Right lobe of liver (tissue), 6 donors: ENCODE data around the gene PSG11. TPM values are rescaled to one million over a fixed set of nuclear protein-coding genes. Genes with fewer than 3 reads are reported as not detected.
"Not testable (repeated sequence)": the region's sequence is repeated elsewhere in the genome, so short reads cannot be mapped to it uniquely, and the experiment has no call there.

Experiments
- ATAC-seq, 4 donors: fragments of 200-7000 bp; cut with Tn5 transposase; one replicate each; pipeline ENCODE4 v1.9.1; 2020; ENCODE audit warnings: mild to moderate bottlenecking in 4 of 4, moderate library complexity in 4 of 4
- DNase-seq, 3 donors: peaks; one replicate each; pipeline ENCODE4 v3.0.0-alpha.2; 2020
- H3K27ac ChIP-seq, 3 donors: fragments of 200-600 bp; one replicate each; pipeline ENCODE4 v1.8.0; 2022
- H3K27me3 ChIP-seq, 2 donors: fragments of 200-600 bp; one replicate each; pipeline ENCODE4 v1.8.0; 2022
- H3K36me3 ChIP-seq, 4 donors: fragments of 200-600 bp; sonication (generic) in 1 of 4; one replicate each; pipeline versions ENCODE4 v1.5.1 to v1.8.0; 2017 to 2022; ENCODE audit warnings: control low read depth in 1 of 4
- H3K4me1 ChIP-seq, 4 donors: fragments of 200-600 bp; sonication (generic) in 1 of 4; one replicate each; pipeline versions ENCODE4 v1.5.1 to v1.8.0; 2017 to 2022; ENCODE audit warnings: control low read depth in 1 of 4
- H3K4me3 ChIP-seq, 3 donors: fragments of 200-600 bp; one replicate each; pipeline ENCODE4 v1.8.0; 2022
- H3K9me3 ChIP-seq, 4 donors: fragments of 200-600 bp; sonication (generic) in 1 of 4; one replicate each; pipeline versions ENCODE4 v1.5.1 to v1.8.0; 2017 to 2022; ENCODE audit warnings: control low read depth in 1 of 4
- POLR2A ChIP-seq: fragments of 450-650 bp; IDR thresholded peaks from one replicate; pipeline ENCODE4 v1.6.1; 2017; ENCODE audit warnings: antibody characterized with exemption, mild to moderate bottlenecking
- WGBS: methylation state at CpG from one replicate; pipeline ENCODE4 v1.1.6; 2018; ENCODE audit warnings: low coverage, low lambda C conversion rate; ENCODE audit not compliant: insufficient coverage; ENCODE audit errors: missing lambda C conversion rate; 5-methylcytosine and 5-hydroxymethylcytosine counted together
- intact Hi-C, 2 donors: fragments of 100-400 bp; cut with DNase I; formaldehyde crosslinking; loops; one replicate each; pipeline versions ENCODE4 v1.11.2 to v1.14.1; 2022
- total RNA-seq, 6 experiments: library from RNA; depleted of rRNA in 2 of 6; stranded (reverse); fragments of >200 nt in 2 of 6; fragmentation: NEBNext Ultra II Directional in 3 of 6; extraction: Animal tissue kit (Norgen Biotek cat#: 25700) in 3 of 6; gene quantifications; one replicate each; pipeline versions ENCODE4 v1.1.0 to v1.2.4, GENCODE V29; 2016 to 2023
- TF ChIP-seq, protein P1 (sequence below), 4 donors: fragments of 200-600 bp in 3 of 4; fragments of 450-650 bp in 1 of 4; IDR thresholded peaks; one replicate each; pipeline versions ENCODE4 v1.5.1 to v1.8.0; 2016 to 2022; ENCODE audit warnings: antibody characterized with exemption in 4 of 4, mild to moderate bottlenecking in 2 of 4
- donor health status: DM: no; HTN: yes; CAD: no.
- donor health status: DM: no; HTN: no; CAD: no.
- donor health status: DM: no; HTN: no; CAD: no.
- donor health status: DM: no; HTN: yes; CAD: no.
- donor health status: DM: no; HTN: yes; CAD: no.

PSG11 gene
- total RNA-seq, 6 experiments from 2014 or later = not detected

DNA sequence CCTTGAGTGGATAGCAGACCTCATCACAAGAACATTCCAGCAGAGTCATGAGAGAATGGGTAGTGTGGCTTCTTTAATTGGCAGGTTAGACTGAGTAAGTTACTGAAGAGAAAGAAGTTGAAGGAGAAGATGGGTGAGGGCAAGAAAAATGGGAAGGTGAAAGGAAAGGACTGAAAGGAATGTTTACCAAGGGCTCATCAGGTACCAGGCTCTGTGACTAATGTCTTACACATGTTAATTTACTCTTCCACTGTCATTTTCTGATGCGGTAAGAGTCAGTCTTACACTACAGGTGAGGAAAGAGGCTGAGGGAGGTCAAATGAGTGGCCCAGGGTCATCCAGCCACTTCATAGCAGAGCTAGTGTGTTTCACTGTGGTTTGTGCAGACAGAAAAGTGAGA lies 22.6 kb downstream of the PSG11 start:
- H3K4me1 ChIP-seq, ATAC-seq, H3K27ac ChIP-seq, intact Hi-C loops, H3K4me3 ChIP-seq, H3K36me3 ChIP-seq, DNase-seq, H3K27me3 ChIP-seq, H3K9me3 ChIP-seq: not testable (repeated sequence)
- WGBS = 50% methylated on average over 1 of the region's 1 CpG

GRCh38 chr19:43002948-43003347 lies 23.3 kb downstream of the PSG11 start:
- H3K4me1 ChIP-seq, ATAC-seq, DNase-seq, H3K27ac ChIP-seq, intact Hi-C loops, H3K4me3 ChIP-seq, H3K36me3 ChIP-seq, H3K27me3 ChIP-seq, H3K9me3 ChIP-seq: not testable (repeated sequence)
- 23% methylated on average over 2 of the region's 2 CpGs for WGBS

DNA sequence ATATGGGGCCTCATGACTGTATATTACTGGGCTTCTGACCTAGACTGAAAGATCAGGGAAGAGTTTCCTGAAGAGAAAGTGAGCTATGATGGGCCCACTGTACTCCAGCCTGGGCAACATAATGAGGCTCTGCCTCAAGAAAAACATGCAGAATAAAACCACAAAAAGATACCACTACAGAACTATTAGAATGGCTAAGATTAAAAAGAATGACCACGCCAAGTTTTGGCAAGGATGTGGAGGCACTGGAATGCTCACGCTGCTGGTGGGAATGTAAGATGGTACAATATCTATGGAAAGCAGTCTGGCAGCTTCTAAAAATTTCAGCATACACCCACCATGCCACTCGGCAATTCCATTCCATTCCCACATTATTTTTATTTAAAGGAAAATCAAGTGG lies 30.1 kb downstream of the PSG11 start:
- not testable (repeated sequence) for H3K4me1 ChIP-seq, H3K36me3 ChIP-seq

GRCh38 chr19:42992029-42992604 lies 34.2 kb downstream of the PSG11 start:
- H3K36me3 ChIP-seq, H3K27ac ChIP-seq, DNase-seq, H3K9me3 ChIP-seq, H3K4me3 ChIP-seq, H3K4me1 ChIP-seq, intact Hi-C loops, H3K27me3 ChIP-seq, ATAC-seq: not testable (repeated sequence)
- 56% methylated on average over 10 of the region's 10 CpGs for WGBS

More for the DNA sequence above, 30.1 kb downstream of the PSG11 start:
- H3K27ac ChIP-seq, ATAC-seq, H3K9me3 ChIP-seq, DNase-seq, H3K27me3 ChIP-seq, H3K4me3 ChIP-seq, intact Hi-C loops: not testable (repeated sequence)
- WGBS = 68% methylated on average over 3 of the region's 3 CpGs

GRCh38 chr19:42989851-42990250 lies 36.4 kb downstream of the PSG11 start:
- no peaks in the 10 kb centered on the region for H3K36me3 ChIP-seq

DNA sequence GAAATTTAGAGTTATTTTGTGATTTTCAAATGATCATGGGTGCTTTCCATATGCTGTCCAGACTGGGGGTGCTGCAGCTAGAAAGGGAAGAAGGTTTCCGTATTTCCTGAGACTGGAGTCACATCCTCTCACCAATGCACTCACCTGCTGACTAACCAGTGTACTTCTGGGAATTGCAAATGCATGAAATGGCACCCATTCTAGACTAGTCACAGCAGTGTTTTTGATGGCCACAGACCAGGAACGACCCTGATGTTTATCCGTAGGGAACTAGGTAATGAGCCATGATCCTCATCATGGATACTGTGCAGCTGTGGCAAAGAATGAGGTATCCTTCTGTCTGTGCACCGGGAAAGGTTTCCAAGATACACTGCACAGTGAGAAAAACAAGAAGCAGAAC lies 37.1 kb downstream of the PSG11 start:
- H3K27ac ChIP-seq, H3K4me3 ChIP-seq, H3K9me3 ChIP-seq, H3K4me1 ChIP-seq, intact Hi-C loops, DNase-seq, H3K27me3 ChIP-seq, ATAC-seq, H3K36me3 ChIP-seq: not testable (repeated sequence)
- WGBS = 36% methylated on average over 4 of the region's 4 CpGs

More at GRCh38 chr19:42989851-42990250, 36.4 kb downstream of the PSG11 start:
- Histone ChIP-seq H3K9me3 (no peaks in the 10 kb centered on the region), H3K27ac (no peak overlapping the region), H3K27me3 (no peaks in the 10 kb centered on the region), H3K4me3 (no peak overlapping the region), H3K4me1 (no peaks in the 10 kb centered on the region)
- 52% methylated on average over 7 of the region's 7 CpGs for WGBS
- ATAC-seq = no peak
- DNase-seq = no peak
- intact Hi-C loops = no loop called here
- TF ChIP-seq, protein P1, sequence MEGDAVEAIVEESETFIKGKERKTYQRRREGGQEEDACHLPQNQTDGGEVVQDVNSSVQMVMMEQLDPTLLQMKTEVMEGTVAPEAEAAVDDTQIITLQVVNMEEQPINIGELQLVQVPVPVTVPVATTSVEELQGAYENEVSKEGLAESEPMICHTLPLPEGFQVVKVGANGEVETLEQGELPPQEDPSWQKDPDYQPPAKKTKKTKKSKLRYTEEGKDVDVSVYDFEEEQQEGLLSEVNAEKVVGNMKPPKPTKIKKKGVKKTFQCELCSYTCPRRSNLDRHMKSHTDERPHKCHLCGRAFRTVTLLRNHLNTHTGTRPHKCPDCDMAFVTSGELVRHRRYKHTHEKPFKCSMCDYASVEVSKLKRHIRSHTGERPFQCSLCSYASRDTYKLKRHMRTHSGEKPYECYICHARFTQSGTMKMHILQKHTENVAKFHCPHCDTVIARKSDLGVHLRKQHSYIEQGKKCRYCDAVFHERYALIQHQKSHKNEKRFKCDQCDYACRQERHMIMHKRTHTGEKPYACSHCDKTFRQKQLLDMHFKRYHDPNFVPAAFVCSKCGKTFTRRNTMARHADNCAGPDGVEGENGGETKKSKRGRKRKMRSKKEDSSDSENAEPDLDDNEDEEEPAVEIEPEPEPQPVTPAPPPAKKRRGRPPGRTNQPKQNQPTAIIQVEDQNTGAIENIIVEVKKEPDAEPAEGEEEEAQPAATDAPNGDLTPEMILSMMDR (IDR thresholded peaks at IDR 0.05) = no peak
- no peak for TF ChIP-seq POLR2A

- H3K4me1 ChIP-seq, H3K27ac ChIP-seq, intact Hi-C loops, H3K9me3 ChIP-seq, DNase-seq, ATAC-seq, H3K36me3 ChIP-seq, H3K4me3 ChIP-seq, H3K27me3 ChIP-seq: not testable (repeated sequence)
- WGBS = 20% methylated on average over 1 of the region's 1 CpG
Observed at GRCh38 chr19:42988206-42988605, 38.1 kb downstream of the PSG11 start.

- H3K36me3 ChIP-seq = no peaks in the 10 kb centered on the region
- no peak overlapping the region for H3K4me3 ChIP-seq
- TF ChIP-seq POLR2A = no peak
- TF ChIP-seq, protein P1 (IDR thresholded peaks at IDR 0.05) = no peak
- DNase-seq (no peak), ATAC-seq (no peak)
- no peak overlapping the region for H3K27ac ChIP-seq
- H3K4me1 ChIP-seq = no peaks in the 10 kb centered on the region
- H3K9me3 ChIP-seq = no peaks in the 10 kb centered on the region
- WGBS = 34% methylated on average over 4 of the region's 4 CpGs
- intact Hi-C loops = no loop called here
- no peaks in the 10 kb centered on the region for H3K27me3 ChIP-seq
Observed at GRCh38 chr19:42985588-42985987, 40.7 kb downstream of the PSG11 start.

DNA sequence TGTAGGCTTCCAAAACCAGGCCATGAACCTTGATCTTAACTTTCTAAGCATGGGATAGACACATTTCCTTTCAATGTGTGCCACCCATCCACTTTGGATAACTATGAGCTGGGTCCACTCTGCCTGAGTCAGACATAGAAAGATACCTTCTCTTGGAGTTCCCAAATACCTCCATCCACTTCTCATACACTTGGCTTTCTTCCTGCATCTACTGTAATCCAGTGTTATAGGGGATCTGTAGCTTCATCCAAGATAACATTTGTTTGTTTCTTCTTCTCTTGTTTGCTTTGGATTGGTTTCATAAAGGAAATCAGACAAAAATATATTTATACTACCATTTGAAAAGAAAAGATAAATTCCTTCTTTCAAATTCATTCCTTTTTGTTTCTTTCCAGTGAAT lies 44.2 kb downstream of the PSG11 start:
- H3K9me3 ChIP-seq, ATAC-seq, H3K4me3 ChIP-seq, H3K27me3 ChIP-seq, H3K4me1 ChIP-seq, H3K36me3 ChIP-seq, intact Hi-C loops, DNase-seq, H3K27ac ChIP-seq: not testable (repeated sequence)

- H3K4me3 ChIP-seq, H3K9me3 ChIP-seq, ATAC-seq, H3K27ac ChIP-seq, H3K27me3 ChIP-seq, H3K36me3 ChIP-seq, H3K4me1 ChIP-seq, intact Hi-C loops, DNase-seq: not testable (repeated sequence)
- 59% methylated on average over 5 of the region's 5 CpGs for WGBS
Observed at GRCh38 chr19:42971451-42971850, 54.8 kb downstream of the PSG11 start.
